Activated T-helper 17 cell treated with anti-CD3 and anti-CD28 coated beads, Interleukin-2, amount 50 U/mL, for 72 hours (primary cell): Measurements from ENCODE around the gene SELENON. TPM values are rescaled to one million over a fixed set of nuclear protein-coding genes. Genes with fewer than 3 reads are reported as not detected.

Experiments
- ATAC-seq: fragments of 150-1000 bp; cut with Tn5 transposase; replicated peaks from 2 replicates; pipeline ENCODE4 v1.10.0; 2021; ENCODE audit warnings: mild to moderate bottlenecking, moderate library complexity
- H3K27ac Mint-ChIP-seq: one replicate; pipeline ENCODE4 v1.8.0; 2022; ENCODE audit warnings: mixed read lengths
- H3K27me3 Mint-ChIP-seq: one replicate; pipeline ENCODE4 v1.8.0; 2022; ENCODE audit warnings: mixed read lengths
- H3K36me3 Mint-ChIP-seq: one replicate; pipeline ENCODE4 v1.8.0; 2022; ENCODE audit warnings: low read depth, mild to moderate bottlenecking, mixed read lengths
- H3K4me1 Mint-ChIP-seq: one replicate; pipeline ENCODE4 v1.8.0; 2022; ENCODE audit warnings: mixed read lengths
- H3K4me3 Mint-ChIP-seq: one replicate; pipeline ENCODE4 v1.8.0; 2022; ENCODE audit warnings: mild to moderate bottlenecking, mixed read lengths
- H3K9me3 Mint-ChIP-seq: one replicate; pipeline ENCODE4 v1.8.0; 2022; ENCODE audit warnings: mixed read lengths
- total RNA-seq, 2 donors: library from RNA; stranded (reverse); gene quantifications; one replicate each; pipeline ENCODE4 v1.2.3, GENCODE V29; 2022

SELENON gene
- total RNA-seq, 2 donors from 2014 or later, result 10.2 to 13.2 TPM

DNA sequence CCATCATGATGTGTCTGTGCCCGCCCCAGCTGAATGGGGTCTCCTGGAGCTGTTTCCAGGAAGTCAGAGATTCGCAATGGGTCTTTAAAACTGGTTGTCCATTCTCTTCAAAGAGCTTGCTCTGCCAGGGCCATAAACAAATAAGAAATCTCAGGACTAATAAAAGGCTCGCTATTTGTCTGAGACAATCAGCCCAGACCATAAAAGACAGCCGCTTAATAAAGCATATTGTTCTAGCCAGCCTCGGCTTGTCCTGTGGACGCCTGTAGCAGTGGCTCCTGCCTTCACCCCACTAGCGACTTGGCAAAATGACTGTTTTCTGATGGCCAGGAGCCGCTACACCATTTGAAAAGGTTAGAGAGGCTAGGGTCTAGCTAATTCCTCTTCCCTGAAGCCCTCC lies 20.6 kb upstream of the SELENON start:
- Mint-ChIP-seq H3K4me3 (no peak overlapping the region), H3K27ac (no peak overlapping the region), H3K9me3 (no peaks in the 10 kb centered on the region), H3K4me1 (peaks cover 14% of the 10 kb centered on the region), H3K27me3 (no peaks in the 10 kb centered on the region), H3K36me3 (no peaks in the 10 kb centered on the region)
- ATAC-seq, result no peak

DNA sequence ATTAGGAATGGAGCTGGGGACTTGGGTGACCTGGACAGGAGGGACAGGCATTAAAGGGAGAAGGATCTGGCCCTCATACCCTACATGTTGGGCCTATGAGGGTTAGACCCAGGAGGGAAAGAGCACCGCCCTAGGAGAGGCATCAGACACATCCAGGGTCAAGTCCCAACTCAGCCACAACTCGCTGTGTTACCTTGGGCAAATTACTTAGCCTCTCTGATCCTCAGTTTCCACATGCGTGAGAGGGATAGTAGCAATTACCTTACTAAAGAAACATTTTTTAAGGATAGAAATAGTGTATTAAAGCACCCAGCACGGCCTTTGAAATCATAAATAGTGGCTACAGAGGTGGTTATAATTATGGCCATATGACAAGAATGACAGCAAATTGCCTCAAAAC lies 20.1 kb upstream of the SELENON start:
- no peaks in the 10 kb centered on the region for H3K36me3 Mint-ChIP-seq
- no peak overlapping the region for H3K27ac Mint-ChIP-seq
- H3K27me3 Mint-ChIP-seq, result no peaks in the 10 kb centered on the region
- ATAC-seq, result no peak
- H3K4me3 Mint-ChIP-seq, result no peak overlapping the region
- H3K9me3 Mint-ChIP-seq, result no peaks in the 10 kb centered on the region
- peaks cover 9% of the 10 kb centered on the region for H3K4me1 Mint-ChIP-seq

DNA sequence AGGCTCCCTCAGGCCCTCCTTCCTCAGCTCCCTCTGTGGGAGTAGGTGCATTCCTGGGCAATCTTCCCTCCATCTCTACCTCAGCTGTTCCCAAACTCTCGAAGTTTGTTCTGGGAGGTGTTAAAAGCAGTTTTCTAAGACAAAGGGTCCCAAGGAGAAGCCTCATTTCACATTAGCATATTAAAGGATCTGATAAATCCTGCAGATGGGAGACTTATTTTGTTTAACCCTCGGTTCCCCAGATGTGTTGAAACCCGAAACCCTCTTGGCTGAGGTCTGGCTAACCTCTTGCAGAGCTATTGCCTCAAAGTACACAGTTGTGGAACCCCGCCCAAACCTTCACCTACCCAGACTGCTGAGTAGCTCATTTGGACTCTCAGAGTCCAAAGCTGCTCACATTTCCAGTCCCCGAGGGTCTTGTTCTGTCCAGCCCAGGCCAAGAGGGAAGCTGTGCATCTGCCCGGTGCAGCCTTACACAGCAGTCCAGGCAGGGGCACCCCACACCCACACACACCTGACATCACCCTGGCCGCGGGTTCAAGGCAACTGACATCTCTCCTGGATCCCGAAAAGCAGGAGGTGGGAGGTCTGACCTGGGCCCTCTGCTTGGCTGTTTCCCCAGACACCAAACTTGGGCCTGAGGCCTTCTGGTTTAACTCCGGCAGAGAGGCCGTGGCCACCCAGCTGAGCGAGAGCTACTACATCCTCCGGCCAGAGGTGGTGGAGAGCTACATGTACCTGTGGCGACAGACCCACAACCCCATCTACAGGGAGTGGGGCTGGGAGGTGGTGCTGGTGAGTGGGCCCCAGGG lies 19.5 kb upstream of the SELENON start:
- Mint-ChIP-seq H3K9me3 (no peaks in the 10 kb centered on the region), H3K4me1 (peaks cover 2% of the 10 kb centered on the region), H3K27me3 (no peaks in the 10 kb centered on the region), H3K36me3 (no peaks in the 10 kb centered on the region), H3K4me3 (no peak overlapping the region), H3K27ac (no peak overlapping the region)
- no peak for ATAC-seq

DNA sequence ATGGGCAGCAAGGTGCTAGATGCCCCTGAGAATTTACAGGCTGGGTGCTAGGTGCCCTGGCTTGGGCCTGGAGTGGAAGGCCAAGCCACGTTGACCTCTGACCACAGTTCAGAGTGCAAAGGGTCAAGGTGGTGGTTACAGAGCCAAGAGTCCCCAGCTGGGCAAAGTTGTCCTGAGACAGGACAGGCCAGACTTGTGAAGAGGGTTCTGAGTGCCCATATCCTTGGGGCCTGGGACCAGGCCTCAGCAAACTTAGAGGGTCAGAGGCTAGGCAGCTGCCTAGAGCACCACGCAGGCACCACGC lies 18.9 kb upstream of the SELENON start:
- no peak overlapping the region for H3K4me3 Mint-ChIP-seq
- ATAC-seq, result no peak
- no peaks in the 10 kb centered on the region for H3K36me3 Mint-ChIP-seq

DNA sequence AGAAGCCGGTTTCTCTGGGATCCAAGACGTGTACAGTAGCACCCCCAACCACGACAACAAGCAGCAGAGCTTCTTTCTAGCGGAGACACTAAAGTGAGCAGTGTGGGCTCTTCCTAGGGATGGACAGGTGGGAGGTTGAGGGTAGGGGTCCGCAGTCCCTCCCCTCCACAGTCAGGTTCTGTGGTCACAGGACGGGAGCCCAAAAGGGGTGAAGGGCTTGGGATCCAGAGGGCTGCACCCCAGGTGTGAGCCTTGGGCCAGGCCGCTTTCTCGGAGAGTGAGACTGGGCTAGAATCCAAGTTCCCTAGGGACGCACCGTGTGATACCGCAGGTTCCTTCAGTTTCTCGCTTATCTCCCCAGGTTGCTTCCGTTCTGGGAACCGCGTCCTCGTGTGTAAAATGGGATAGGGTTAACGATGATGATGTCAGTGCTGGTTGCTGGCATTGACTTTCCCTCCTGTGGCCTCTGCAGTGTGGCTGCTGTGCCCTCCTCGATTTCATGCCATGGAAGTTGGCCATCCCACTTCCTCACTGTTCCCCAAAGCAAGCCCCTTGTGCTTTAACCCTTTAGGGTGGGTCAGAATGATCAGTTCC lies 17.3 kb upstream of the SELENON start:
- no peak overlapping the region for H3K4me3 Mint-ChIP-seq
- H3K27ac Mint-ChIP-seq, result peak overlapping the region; percentile 32
- H3K27me3 Mint-ChIP-seq, result no peaks in the 10 kb centered on the region
- no peak for ATAC-seq
- H3K36me3 Mint-ChIP-seq, result no peaks in the 10 kb centered on the region
- no peaks in the 10 kb centered on the region for H3K4me1 Mint-ChIP-seq
- H3K9me3 Mint-ChIP-seq, result no peaks in the 10 kb centered on the region

More for the DNA sequence above, 18.9 kb upstream of the SELENON start:
- Mint-ChIP-seq H3K27ac (no peak overlapping the region), H3K9me3 (no peaks in the 10 kb centered on the region), H3K27me3 (no peaks in the 10 kb centered on the region), H3K4me1 (no peaks in the 10 kb centered on the region)

DNA sequence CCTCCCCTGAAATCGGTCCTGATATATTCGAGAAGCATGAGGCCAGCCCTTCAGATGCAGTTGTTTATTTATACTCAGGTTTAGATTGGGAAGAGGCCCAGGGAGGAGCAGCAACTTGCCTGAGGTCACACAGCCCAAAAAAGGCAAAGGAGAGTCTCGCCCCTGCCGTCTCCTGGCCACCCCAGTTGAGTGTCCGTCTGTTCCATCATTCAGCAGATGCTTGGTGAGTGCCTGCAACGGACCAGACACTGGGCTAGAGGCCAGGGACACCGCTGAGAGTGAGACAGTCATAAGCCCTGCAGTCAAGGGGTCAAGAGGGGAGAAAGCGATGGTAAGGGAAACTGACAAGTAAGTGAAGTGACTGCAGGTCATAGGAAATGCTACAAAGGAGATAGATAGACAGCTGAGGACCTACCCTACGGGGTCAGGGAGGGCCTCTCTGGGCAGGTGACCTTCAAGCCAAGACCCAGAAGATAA lies 15.4 kb upstream of the SELENON start:
- no peaks in the 10 kb centered on the region for H3K36me3 Mint-ChIP-seq
- ATAC-seq, result no peak
- H3K27me3 Mint-ChIP-seq, result no peaks in the 10 kb centered on the region
- no peak overlapping the region for H3K27ac Mint-ChIP-seq
- no peaks in the 10 kb centered on the region for H3K4me1 Mint-ChIP-seq
- H3K4me3 Mint-ChIP-seq, result no peak overlapping the region
- H3K9me3 Mint-ChIP-seq, result no peaks in the 10 kb centered on the region

DNA sequence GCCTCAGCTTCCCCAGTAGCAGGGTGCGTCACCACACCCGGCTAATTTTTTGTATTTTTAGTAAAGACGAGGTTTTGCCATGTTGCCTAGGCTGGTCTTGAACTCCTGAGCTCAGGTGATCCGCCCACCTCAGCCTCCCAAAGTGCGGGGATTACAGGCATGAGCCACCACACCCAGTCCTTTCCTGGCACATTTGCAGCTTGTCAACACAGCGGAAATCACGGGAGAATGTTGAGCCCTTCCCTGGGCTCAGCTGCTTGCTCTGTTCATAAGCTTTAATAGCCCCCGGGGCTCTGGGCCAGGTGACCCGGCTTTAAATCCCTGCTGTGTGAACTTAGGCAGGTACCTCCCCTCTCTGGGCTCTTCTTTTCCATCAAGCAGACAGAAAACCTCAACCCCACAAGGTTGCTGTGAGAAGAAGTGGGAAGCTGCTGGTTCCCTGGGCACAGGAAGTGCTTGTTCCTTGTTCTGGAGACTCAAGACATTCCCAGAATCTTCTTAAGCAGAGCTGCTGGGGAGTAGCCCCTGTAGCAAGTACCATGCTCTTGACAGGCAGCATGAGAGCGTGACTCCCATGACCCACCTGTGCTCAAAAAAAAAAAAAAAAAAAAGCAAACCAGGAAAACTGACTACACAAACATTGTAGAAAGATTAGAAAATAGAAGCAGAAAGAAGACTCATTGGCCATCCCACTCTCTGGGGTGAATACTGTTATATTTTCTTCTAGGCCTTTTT lies 14.5 kb upstream of the SELENON start:
- Mint-ChIP-seq H3K27me3 (no peaks in the 10 kb centered on the region), H3K4me3 (no peak overlapping the region), H3K4me1 (no peaks in the 10 kb centered on the region), H3K36me3 (no peaks in the 10 kb centered on the region), H3K9me3 (no peaks in the 10 kb centered on the region), H3K27ac (no peak overlapping the region)
- ATAC-seq, result no peak

DNA sequence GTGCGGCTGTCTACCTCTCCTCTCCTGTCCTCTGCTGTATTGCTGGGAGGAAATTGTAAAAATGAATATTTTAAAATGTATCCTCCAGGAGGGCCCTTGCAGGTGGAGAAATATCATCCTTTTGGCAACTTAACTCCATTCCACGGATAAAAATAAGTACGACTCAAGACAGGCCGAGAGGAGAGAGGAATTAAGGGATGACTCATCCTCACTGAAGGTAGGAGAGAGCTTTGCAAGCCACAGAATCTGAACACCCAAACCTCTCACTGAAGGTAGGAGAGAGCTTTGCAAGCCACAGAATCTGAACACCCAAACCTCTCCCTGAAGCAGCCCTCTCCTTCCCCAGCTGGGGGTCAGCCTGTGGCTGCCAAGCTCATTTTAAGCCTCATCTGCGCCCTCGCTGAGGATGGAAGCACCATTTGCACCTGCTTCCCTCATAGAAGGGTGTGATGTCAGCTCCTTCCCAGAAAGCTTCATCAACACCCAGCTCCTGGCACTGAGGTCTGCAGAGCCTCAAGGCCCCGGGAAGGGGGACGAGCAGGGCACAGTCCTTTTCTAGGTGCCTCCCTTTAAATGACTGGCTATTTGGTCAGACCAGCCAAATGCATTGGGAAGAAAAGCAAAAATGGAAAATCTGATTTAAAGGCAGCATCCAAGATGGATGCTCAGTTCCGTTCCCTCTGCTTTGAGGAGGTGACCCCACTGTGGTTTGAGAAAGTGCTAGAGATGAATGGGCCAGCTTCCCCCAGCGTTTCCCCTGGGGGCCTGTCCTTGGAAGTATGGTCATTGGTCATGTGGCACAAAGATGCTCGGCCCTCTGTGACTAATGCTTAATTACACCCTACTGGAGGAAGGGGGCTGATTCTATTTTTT lies 12.9 kb upstream of the SELENON start:
- H3K27ac Mint-ChIP-seq, result no peak overlapping the region
- no peak overlapping the region for H3K4me3 Mint-ChIP-seq
- H3K9me3 Mint-ChIP-seq, result no peaks in the 10 kb centered on the region
- no peaks in the 10 kb centered on the region for H3K4me1 Mint-ChIP-seq
- ATAC-seq, result no peak
- no peaks in the 10 kb centered on the region for H3K36me3 Mint-ChIP-seq
- no peaks in the 10 kb centered on the region for H3K27me3 Mint-ChIP-seq

DNA sequence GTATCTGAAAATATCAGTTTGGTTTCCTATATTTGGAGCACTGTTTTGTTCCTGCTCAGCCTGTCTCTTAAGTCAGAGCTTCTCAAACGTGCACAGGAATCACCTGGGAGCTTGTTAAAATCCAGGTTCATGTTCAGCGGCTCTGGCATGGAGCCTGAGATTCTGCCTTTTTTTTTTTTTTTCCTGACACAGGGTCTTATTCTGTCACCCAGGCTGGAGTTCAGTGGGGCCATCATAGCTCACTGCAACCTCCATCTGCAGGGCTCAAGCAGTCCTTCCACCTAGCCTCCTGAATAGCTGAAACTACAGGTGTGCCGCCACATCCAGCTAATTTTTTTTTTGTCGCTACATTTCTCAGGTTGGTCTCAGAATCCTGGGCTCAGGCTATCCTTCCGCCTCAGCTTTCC lies 12.2 kb upstream of the SELENON start:
- H3K4me1 Mint-ChIP-seq, result no peaks in the 10 kb centered on the region
- H3K4me3 Mint-ChIP-seq, result no peak overlapping the region
- no peaks in the 10 kb centered on the region for H3K9me3 Mint-ChIP-seq
- H3K27ac Mint-ChIP-seq, result no peak overlapping the region
- ATAC-seq, result no peak
- H3K27me3 Mint-ChIP-seq, result no peaks in the 10 kb centered on the region
- H3K36me3 Mint-ChIP-seq, result no peaks in the 10 kb centered on the region

DNA sequence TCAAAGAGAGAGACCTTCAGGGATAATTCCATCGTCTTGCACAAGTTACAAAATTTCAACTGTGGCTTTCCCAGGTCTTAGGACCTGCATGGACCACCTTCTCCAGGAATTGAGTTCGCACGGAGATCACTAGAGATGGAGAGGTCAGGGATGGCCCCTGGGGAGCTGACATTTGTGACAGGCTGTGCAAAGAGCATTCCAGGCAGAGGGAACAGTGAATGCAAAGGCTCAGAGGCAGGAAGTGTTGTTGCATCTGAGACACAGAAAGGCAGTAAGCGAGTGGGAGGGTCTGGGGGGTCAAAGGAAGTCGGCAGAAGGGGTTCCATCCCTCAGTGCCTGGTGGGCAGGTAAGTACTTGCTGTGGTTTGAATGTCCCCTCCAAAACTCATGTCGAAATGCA lies 9.5 kb upstream of the SELENON start:
- Mint-ChIP-seq H3K27ac (peak overlapping the region; percentile 32), H3K4me1 (no peaks in the 10 kb centered on the region), H3K4me3 (no peak overlapping the region), H3K36me3 (no peaks in the 10 kb centered on the region), H3K27me3 (no peaks in the 10 kb centered on the region), H3K9me3 (no peaks in the 10 kb centered on the region)
- ATAC-seq, result no peak

DNA sequence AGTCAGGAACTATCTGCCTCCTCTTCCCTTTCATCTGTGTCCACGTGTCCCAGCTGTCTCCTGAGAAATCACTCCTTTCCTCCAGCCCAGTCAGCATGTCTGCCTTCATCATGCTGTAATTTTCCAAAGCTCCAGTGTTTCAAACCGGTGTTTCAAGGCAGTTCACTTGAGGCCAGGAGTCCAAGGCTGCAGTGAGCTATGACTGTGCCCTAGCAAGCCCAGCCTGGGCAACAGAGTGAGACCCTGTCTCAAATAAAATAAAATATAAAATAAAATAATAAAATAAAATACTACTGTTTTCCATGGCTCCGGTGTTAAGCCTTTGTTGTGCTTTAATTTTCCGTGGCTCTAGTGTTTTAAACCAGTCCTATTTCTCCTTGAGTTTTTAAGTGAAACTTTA lies 7.9 kb upstream of the SELENON start:
- Mint-ChIP-seq H3K4me1 (peaks cover 11% of the 10 kb centered on the region), H3K36me3 (no peaks in the 10 kb centered on the region), H3K27me3 (no peaks in the 10 kb centered on the region), H3K4me3 (no peak overlapping the region), H3K9me3 (no peaks in the 10 kb centered on the region), H3K27ac (peak overlapping the region; percentile 3)
- no peak for ATAC-seq

DNA sequence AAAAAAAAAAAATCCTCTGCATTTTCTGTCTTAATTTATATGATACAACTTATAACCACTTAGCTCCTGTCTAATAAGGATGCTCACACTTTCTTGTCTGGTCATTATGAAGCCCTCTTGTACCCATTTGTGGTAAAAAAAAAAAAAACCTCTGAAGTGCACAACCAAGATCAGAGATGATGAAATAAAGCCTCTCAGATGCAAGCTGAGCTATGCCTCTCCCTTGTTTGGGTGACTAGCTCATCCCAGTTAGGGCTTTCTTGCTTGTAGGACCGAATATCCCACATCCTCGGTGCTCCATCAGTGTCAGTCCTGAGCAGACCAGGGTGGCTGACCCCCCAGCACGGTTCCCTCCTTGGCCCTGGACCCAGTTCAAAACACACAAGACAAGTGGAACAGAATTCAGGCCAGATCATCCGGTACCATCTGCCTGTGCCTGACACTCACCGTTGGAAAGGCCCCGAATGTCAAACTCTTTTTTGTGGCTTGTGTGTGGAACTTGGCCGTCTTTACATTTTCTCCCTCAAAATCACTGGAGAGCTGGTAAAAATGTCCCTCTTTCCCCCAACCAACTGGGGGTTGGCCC lies 6.3 kb upstream of the SELENON start:
- no peaks in the 10 kb centered on the region for H3K36me3 Mint-ChIP-seq
- no peaks in the 10 kb centered on the region for H3K27me3 Mint-ChIP-seq
- no peak for ATAC-seq
- H3K4me1 Mint-ChIP-seq, result peaks cover 11% of the 10 kb centered on the region
- no peak overlapping the region for H3K4me3 Mint-ChIP-seq
- H3K9me3 Mint-ChIP-seq, result no peaks in the 10 kb centered on the region
- H3K27ac Mint-ChIP-seq, result no peak overlapping the region

DNA sequence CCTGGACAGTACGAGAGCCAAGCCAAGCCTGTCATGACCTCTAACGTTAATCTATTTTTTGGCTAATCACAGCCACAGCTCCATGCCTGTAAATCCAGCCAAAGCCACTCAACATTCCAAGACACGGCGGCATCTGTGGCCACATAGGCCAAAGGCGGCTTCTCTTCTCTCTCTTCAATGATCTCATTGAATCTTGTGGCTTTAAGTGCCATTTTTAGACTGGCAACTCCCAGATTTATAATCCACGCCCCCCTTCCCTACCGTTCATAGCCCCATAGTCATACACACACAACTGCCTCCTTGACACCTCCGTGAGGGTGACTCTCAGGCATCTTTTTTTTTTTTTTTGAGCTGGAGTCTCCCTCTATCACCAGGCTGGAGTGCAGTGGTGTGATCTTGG lies 5.7 kb upstream of the SELENON start:
- ATAC-seq, result no peak
- Mint-ChIP-seq H3K27me3 (no peaks in the 10 kb centered on the region), H3K36me3 (no peaks in the 10 kb centered on the region), H3K4me1 (peaks cover 11% of the 10 kb centered on the region), H3K4me3 (no peak overlapping the region), H3K9me3 (no peaks in the 10 kb centered on the region), H3K27ac (no peak overlapping the region)

DNA sequence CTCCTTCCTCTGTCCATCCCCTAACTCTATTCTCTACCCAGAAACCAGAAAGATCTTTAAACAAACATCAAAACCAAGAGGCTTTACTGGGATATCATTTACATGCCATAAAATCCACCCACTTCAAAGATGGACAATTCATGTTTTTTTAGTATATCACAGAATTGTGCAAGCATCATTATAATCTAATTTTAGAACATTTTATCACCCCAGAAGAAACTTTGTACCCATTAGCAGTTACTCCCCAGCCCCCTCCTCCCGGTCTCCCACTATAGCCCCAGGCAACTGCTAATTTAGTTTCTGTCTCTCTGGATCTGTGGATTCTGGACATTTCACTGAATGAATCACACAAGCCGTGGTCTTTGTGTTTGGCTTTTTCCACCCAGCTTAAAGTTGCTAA lies 4.8 kb upstream of the SELENON start:
- Mint-ChIP-seq H3K27me3 (no peaks in the 10 kb centered on the region), H3K36me3 (no peaks in the 10 kb centered on the region), H3K4me1 (peaks cover 11% of the 10 kb centered on the region), H3K4me3 (no peak overlapping the region), H3K27ac (no peak overlapping the region), H3K9me3 (no peaks in the 10 kb centered on the region)
- no peak for ATAC-seq
